ENCODE results near the gene FOXP4. TPM values are rescaled to one million over a fixed set of nuclear protein-coding genes. Genes with fewer than 3 reads are reported as not detected.
A peak's percentile ranks its signal among the peaks of the same experiment; 100 is the strongest.

Gene FOXP4
- total RNA-seq, 8 experiments from 2014 or later: 1.3 to 22.1 (median 12.8) TPM

DNA sequence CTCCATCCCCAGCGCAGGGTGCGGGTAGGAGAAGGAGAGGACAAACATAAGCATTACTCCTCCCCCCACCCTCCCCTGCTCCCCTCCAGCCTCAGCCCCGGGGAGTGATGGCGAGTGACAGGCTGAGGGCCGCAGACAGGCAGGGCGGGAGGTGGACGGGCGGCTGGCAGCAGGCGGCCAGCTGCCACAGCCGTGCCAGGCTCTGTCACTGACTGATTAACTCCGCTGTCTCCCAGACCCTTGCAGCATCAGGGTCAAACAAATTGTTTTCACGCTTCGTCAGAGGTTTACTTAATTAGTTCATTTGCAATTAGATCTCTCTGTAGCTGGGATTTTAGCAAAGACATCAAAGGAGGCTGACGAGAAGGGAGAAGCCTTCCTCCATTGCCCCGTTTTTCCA lies 41.9 kb downstream of the FOXP4 start:
- peaks cover 67 to 70% of the 10 kb centered on the region in 2 donors for H3K4me1 ChIP-seq (replicated peaks in 1 of 2)
- ATAC-seq (replicated peaks in 6 of 8): peak in 5 of 8 experiments; percentile 11 to 30 (median 18)
- H3K4me3 ChIP-seq: no peak overlapping the region
- H3K27ac ChIP-seq: peak overlapping the region; percentile 64 to 75
- in situ Hi-C loops (cut with MboI; ENCODE audit: low pct_unique_long_range_greater_than_20kb in 2 of 9, low sequenced_read_pairs in 9 of 9, unreplicated experiment in 9 of 9): loop anchor here in 7 of 9 experiments (25.0 kb wide), 4 partner anchors 126 to 226 kb away; no protein-coding TSS in a partner anchor
- 58 to 100% (median 84%) methylated on average over 1 to 9 of the region's 15 CpGs; no CpG with 5 or more reads in 3 of the 10 experiments for WGBS, 10 experiments

DNA sequence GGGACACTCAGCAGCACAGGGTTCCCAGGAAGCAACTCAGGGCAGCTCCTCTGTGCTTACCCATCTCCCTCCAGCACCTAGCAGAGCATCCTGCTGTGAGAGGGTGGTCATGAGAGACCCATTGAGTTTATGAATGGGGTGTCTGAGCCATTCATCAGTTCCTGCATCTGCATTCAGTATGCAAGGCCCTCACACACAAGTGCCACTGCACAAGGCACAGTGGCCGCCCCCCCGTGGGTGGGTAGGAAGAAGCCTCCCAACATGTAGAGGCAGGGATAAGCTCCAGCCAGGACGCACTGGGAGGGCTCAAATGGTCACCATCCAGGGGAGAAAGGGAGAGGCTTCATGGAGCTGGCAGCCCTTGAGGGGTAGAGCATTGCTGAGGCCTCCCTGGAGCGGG lies 43.0 kb downstream of the FOXP4 start:
- no peak overlapping the region for H3K27ac ChIP-seq
- H3K4me1 ChIP-seq (replicated peaks in 1 of 2): peaks cover 59 to 67% of the 10 kb centered on the region in 2 donors
- no peak overlapping the region for H3K4me3 ChIP-seq
- in situ Hi-C loops (cut with MboI; ENCODE audit: low pct_unique_long_range_greater_than_20kb in 2 of 9, low sequenced_read_pairs in 9 of 9, unreplicated experiment in 9 of 9): loop anchor here in 7 of 9 experiments (25.0 kb wide), 4 partner anchors 127 to 227 kb away; no protein-coding TSS in a partner anchor
- 80% methylated on average over 1 of the region's 4 CpGs; no CpG with 5 or more reads in 9 of the 10 experiments for WGBS, 10 experiments
- no peak for ATAC-seq (replicated peaks in 6 of 8)

DNA sequence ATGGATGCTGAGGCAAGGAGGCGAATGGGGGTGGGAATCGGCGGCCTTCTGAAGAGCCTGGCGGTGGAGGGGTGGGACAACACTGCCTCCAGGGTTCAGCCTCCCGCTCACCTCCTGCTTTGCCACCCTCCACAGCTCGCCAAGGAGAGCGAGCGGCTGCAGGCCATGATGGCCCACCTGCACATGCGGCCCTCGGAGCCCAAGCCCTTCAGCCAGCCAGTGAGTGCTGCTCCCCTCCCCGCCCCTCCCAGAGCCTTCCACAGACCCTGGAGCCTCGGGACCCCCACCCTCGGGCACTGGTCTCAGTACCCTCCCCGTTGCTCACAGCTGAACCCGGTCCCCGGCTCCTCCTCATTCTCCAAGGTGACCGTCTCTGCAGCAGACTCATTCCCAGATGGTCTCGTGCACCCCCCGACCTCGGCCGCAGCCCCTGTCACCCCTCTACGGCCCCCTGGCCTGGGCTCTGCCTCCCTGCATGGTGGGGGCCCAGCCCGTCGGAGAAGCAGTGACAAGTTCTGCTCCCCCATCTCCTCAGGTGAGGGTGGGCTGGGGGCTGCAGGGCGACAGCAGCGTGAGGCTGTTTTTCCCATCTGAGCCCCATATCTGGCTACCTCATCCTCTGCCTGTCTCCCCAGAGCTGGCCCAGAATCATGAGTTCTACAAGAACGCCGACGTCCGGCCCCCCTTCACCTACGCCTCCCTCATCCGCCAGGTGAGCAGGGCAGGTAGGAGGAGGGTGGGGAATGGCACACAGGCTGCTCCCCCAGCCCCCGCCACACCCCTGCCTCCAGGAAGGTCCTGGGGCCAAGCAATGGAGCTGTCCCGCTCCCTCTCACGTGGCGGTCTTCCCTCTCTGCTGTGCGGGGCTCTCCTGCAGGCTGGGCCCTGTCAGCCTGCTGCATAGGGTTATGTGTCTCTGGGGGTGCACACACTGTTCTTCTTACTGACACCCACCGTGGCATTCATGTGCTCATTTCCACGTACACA lies 43.7 kb downstream of the FOXP4 start:
- in situ Hi-C loops (cut with MboI; ENCODE audit: low pct_unique_long_range_greater_than_20kb in 2 of 9, low sequenced_read_pairs in 9 of 9, unreplicated experiment in 9 of 9): loop anchor here (10.0 to 25.0 kb wide), 7 partner anchors 128 to 228 kb away; no protein-coding TSS in a partner anchor
- no peak for ATAC-seq (replicated peaks in 6 of 8)
- H3K4me3 ChIP-seq: no peak overlapping the region
- H3K27ac ChIP-seq: no peak overlapping the region
- peaks cover 52 to 61% of the 10 kb centered on the region in 2 donors for H3K4me1 ChIP-seq (replicated peaks in 1 of 2)
- WGBS, 10 experiments: 69 to 100% (median 97%) methylated on average over 1 to 7 of the region's 39 CpGs; no CpG with 5 or more reads in 7 of the 10 experiments

DNA sequence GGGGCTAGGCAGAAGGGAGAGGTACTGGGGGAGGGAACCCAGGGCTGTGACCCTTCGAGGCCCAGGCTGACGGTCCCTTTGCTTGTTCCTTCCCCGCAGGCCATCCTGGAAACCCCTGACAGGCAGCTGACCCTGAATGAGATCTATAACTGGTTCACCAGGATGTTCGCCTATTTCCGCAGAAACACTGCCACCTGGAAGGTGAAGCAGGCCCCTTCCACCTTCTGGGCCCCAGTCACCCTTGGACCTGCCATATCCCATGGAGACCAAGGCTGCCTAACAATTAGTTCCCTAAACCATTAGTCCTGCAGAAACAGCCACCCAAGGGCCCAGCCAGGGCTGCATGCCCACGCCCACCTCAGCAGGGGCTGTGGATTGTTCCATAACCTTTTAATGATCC lies 44.9 kb downstream of the FOXP4 start:
- H3K4me3 ChIP-seq: no peak overlapping the region
- in situ Hi-C loops (cut with MboI; ENCODE audit: low pct_unique_long_range_greater_than_20kb in 2 of 9, low sequenced_read_pairs in 9 of 9, unreplicated experiment in 9 of 9): loop anchor here (10.0 to 25.0 kb wide), 7 partner anchors 129 to 229 kb away; no protein-coding TSS in a partner anchor
- ATAC-seq (replicated peaks in 6 of 8): no peak
- no peak overlapping the region for H3K27ac ChIP-seq
- WGBS, 10 experiments: 60 to 82% (median 75%) methylated on average over 1 to 4 of the region's 6 CpGs; no CpG with 5 or more reads in 7 of the 10 experiments
- H3K4me1 ChIP-seq (replicated peaks in 1 of 2): peaks cover 40 to 49% of the 10 kb centered on the region in 2 donors

DNA sequence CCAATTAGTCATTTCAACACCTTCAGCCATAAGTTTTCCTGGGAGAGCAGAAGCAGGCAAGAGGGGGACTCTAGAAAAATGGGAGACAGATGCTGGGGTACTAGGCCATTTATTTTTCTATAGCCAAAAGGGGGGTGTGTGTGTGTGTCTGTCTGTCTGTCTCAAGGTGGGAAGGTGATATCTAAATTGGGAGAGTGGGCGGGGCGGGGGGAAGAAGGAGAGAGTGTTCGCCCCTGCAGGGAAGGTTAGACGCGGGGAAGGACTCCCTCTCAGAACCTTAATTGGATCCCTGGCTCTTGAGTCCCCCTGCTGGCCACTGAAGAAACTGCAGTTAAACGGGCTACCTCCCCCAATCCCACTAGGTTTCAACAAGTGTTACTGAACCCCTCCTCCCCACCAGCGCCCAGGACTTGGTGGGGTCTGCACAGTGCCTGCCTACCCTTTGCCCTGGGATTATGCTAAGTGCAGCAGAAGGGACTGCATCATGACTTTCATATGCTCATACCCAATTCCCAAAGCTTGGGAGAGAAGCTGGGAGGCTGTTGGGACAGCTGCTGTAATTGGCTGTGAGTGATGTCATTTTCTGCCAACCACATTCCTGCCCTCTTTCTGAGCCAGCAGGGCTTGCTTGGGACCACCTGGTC lies 45.8 kb downstream of the FOXP4 start:
- Histone ChIP-seq H3K4me3 (no peak overlapping the region), H3K4me1 (replicated peaks in 1 of 2) (peaks cover 32 to 40% of the 10 kb centered on the region in 2 donors), H3K27ac (no peak overlapping the region)
- in situ Hi-C loops (cut with MboI; ENCODE audit: low pct_unique_long_range_greater_than_20kb in 2 of 9, low sequenced_read_pairs in 9 of 9, unreplicated experiment in 9 of 9): loop anchor here (10.0 to 25.0 kb wide), 7 partner anchors 130 to 230 kb away; no protein-coding TSS in a partner anchor
- ATAC-seq (replicated peaks in 6 of 8): peak; percentile 29 to 95 (median 54)
- WGBS, 10 experiments: 0% methylated on average over 1 to 2 of the region's 7 CpGs; no CpG with 5 or more reads in 8 of the 10 experiments

DNA sequence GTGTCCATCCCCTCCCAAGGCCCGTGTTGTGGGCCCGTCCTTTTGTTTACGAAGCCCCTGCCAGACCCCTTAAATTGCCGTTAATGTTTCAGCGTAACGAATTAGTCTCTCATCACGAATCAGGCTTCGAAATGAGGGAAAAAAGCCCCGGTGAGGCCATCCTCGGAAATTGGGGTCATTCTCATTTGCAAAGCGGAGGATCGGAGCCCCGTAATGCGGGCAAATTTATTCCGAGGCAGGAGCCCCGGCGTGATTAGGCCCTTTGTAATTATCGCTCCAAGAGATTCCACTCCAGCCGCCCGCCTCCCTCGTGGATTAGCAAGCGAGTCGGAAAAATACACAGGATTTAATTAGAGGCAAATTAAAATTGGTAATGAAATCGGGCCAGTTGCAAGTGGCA lies 47.2 kb downstream of the FOXP4 start:
- 65 to 100% (median 88%) methylated on average over 4 to 23 of the region's 24 CpGs; no CpG with 5 or more reads in 1 of the 10 experiments for WGBS, 10 experiments
- ATAC-seq (replicated peaks in 6 of 8): peak in 3 of 8 experiments; percentile 3 to 30 (median 21)
- in situ Hi-C loops (cut with MboI; ENCODE audit: low pct_unique_long_range_greater_than_20kb in 2 of 9, low sequenced_read_pairs in 9 of 9, unreplicated experiment in 9 of 9): loop anchor here (10.0 to 25.0 kb wide), 7 partner anchors 131 to 231 kb away; no protein-coding TSS in a partner anchor
- Histone ChIP-seq H3K4me1 (replicated peaks in 1 of 2) (peaks cover 18 to 26% of the 10 kb centered on the region in 2 donors), H3K4me3 (no peak overlapping the region), H3K27ac (no peak overlapping the region)

DNA sequence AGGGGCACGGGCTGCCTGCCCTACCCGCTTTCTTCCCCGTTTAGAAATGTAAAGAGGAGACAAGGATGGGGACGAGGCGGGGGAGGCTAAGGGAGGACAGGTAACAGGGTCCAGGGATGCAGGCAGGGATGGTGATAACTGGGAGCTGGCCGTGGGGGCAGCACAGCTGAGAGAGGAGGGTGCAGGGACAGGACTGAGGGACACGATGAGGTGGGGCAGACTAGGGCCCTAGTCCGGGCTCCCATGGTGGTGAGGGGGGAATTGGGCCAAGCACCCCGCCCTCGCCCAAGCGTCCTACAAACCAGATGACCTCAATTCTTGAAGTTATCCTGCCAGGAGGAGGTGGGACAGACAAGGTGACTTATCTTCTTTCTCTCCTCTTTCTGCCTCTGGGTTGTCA lies 47.7 kb downstream of the FOXP4 start:
- ATAC-seq (replicated peaks in 6 of 8): no peak
- H3K4me1 ChIP-seq (replicated peaks in 1 of 2): peaks cover 18 to 24% of the 10 kb centered on the region in 2 donors
- in situ Hi-C loops (cut with MboI; ENCODE audit: low pct_unique_long_range_greater_than_20kb in 2 of 9, low sequenced_read_pairs in 9 of 9, unreplicated experiment in 9 of 9): loop anchor here (10.0 to 25.0 kb wide), 7 partner anchors 132 to 232 kb away; no protein-coding TSS in a partner anchor
- 60 to 97% (median 85%) methylated on average over 1 to 7 of the region's 11 CpGs; no CpG with 5 or more reads in 3 of the 10 experiments for WGBS, 10 experiments
- H3K4me3 ChIP-seq: no peak overlapping the region
- no peak overlapping the region for H3K27ac ChIP-seq

DNA sequence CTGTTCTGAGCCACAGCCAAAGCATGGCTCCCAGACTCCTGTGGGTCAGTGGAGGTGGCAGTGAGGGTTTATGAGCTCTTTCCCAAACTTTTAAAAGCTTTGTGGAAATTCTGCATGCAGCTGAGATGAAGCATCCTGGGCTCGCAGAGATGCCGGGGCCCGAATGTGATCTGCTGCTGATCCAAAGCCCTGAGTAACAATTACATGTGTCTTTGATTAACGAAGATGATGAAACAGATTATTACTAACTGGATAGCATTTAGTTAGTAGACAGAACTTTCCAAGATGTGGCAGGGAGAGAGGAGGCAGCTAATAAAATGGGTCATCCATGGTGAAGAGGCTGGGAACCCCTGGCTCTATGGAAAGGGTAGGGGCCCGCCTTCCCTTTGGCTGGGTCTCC lies 48.1 kb downstream of the FOXP4 start:
- in situ Hi-C loops (cut with MboI; ENCODE audit: low pct_unique_long_range_greater_than_20kb in 2 of 9, low sequenced_read_pairs in 9 of 9, unreplicated experiment in 9 of 9): loop anchor here (10.0 to 25.0 kb wide), 7 partner anchors 132 to 232 kb away; no protein-coding TSS in a partner anchor
- Histone ChIP-seq H3K4me3 (no peak overlapping the region), H3K4me1 (replicated peaks in 1 of 2) (peaks cover 20 to 23% of the 10 kb centered on the region in 2 donors), H3K27ac (no peak overlapping the region)
- WGBS, 10 experiments: 0 to 98% (median 91%) methylated on average over 2 to 4 of the region's 5 CpGs; no CpG with 5 or more reads in 5 of the 10 experiments
- no peak for ATAC-seq (replicated peaks in 6 of 8)

DNA sequence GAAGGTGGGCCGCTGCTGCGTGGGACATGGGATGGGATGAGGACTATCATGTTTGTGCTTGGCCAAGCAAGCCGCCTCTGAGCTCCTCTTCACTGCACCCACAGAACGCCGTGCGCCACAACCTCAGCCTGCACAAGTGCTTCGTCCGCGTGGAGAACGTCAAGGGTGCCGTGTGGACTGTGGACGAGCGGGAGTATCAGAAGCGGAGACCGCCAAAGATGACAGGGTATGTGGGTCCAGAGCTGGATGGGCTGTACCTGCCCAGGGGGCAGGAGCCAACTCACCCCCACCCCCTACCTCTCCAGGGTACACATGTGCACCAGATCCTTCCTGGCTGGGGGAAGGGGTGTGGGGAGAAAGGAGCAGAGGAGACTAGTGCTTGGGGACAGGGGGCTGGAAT lies 48.6 kb downstream of the FOXP4 start:
- Histone ChIP-seq H3K4me1 (replicated peaks in 1 of 2) (peaks cover 19 to 28% of the 10 kb centered on the region in 2 donors), H3K27ac (no peak overlapping the region), H3K4me3 (no peak overlapping the region)
- WGBS, 10 experiments: 99% methylated on average over 12 of the region's 15 CpGs; no CpG with 5 or more reads in 9 of the 10 experiments
- ATAC-seq (replicated peaks in 6 of 8): no peak
- in situ Hi-C loops (cut with MboI; ENCODE audit: low pct_unique_long_range_greater_than_20kb in 2 of 9, low sequenced_read_pairs in 9 of 9, unreplicated experiment in 9 of 9): loop anchor here (10.0 to 25.0 kb wide), 7 partner anchors 132 to 232 kb away; no protein-coding TSS in a partner anchor

DNA sequence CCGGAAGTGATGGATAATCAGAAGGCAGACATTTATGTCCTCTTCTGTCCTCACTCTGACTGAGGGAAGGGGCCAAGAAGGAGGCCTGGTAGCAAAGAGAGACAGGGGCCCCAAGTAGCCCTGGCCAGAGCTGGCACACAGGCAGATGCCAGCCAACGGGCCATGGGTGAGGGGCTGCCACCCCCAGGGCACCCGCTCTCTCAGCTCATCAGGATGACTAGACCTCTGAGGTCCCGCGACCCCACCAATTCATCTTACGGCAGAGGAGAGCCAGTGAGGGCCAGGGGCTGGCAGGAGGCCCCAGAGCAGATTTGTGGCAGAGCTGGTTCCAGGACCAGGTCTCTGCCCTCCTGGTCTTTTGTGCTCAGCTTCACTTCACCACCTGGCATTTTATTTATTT lies 49.0 kb downstream of the FOXP4 start:
- no peak for ATAC-seq (replicated peaks in 6 of 8)
- no peak overlapping the region for H3K4me3 ChIP-seq
- WGBS, 10 experiments: 80 to 100% (median 92%) methylated on average over 1 to 5 of the region's 6 CpGs; no CpG with 5 or more reads in 5 of the 10 experiments
- peaks cover 20 to 32% of the 10 kb centered on the region in 2 donors for H3K4me1 ChIP-seq (replicated peaks in 1 of 2)
- H3K27ac ChIP-seq: no peak overlapping the region
- in situ Hi-C loops (cut with MboI; ENCODE audit: low pct_unique_long_range_greater_than_20kb in 2 of 9, low sequenced_read_pairs in 9 of 9, unreplicated experiment in 9 of 9): loop anchor here (10.0 to 25.0 kb wide), 7 partner anchors 133 to 233 kb away; no protein-coding TSS in a partner anchor

DNA sequence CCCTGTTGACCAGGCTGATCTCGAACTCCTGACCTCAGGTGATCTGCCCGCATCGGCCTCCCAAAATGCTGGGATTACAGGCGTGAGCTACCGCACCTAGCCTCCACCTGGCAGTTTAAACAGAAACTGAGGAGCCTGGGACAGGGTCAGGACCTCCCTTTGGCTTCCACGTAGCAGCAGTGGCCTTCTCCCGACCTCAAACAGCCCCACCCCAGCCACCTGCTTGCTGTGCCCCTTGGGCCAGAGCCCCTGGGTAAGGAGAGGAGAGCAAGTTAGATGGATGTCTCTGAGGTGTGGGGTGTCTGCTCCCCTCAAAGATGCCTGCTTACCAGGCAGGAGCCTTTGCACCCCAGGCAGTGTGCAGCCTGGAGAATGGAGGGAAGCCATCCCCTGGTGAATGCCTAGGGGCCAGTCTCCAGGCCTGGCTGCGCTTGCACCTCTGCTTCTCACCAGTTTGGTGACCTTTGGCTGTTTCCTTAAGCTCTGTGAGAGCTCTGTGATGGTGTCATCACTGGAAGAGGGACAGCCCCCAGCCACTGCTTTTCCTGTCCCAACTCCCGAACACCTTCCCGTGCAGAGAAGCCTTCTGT lies 50.0 kb downstream of the FOXP4 start:
- peaks cover 22 to 29% of the 10 kb centered on the region in 2 donors for H3K4me1 ChIP-seq (replicated peaks in 1 of 2)
- H3K27ac ChIP-seq: no peak overlapping the region
- no peak for ATAC-seq (replicated peaks in 6 of 8)
- H3K4me3 ChIP-seq: no peak overlapping the region
- 94 to 96% (median 96%) methylated on average over 3 to 7 of the region's 10 CpGs; no CpG with 5 or more reads in 7 of the 10 experiments for WGBS, 10 experiments
- in situ Hi-C loops (cut with MboI; ENCODE audit: low pct_unique_long_range_greater_than_20kb in 2 of 9, low sequenced_read_pairs in 9 of 9, unreplicated experiment in 9 of 9): loop anchor here (10.0 to 25.0 kb wide), 7 partner anchors 134 to 234 kb away; no protein-coding TSS in a partner anchor

DNA sequence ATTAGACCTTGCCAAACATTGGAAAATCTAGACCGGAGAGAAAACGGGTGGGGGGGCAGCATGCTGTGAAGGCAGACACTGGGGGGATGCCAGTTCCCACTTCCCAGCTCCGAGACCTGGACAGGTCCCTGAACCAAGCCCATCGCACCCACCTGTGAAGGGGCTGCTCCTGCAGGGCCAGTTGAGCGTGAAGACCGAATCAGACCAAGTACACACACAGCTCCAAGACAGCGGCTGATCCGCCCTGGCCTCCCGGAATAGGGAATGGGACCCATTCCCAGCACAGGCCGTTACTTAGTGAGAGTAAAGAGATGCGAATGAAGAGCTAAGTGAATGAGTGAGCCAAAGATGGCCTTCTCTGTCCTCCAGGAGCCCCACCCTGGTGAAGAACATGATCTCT lies 50.6 kb downstream of the FOXP4 start:
- in situ Hi-C loops (cut with MboI; ENCODE audit: low pct_unique_long_range_greater_than_20kb in 2 of 9, low sequenced_read_pairs in 9 of 9, unreplicated experiment in 9 of 9): loop anchor here (10.0 to 25.0 kb wide), 7 partner anchors 135 to 235 kb away; no protein-coding TSS in a partner anchor
- Histone ChIP-seq H3K27ac (no peak overlapping the region), H3K4me3 (no peak overlapping the region), H3K4me1 (replicated peaks in 1 of 2) (peaks cover 17 to 23% of the 10 kb centered on the region in 2 donors)
- 40 to 100% (median 84%) methylated on average over 1 to 5 of the region's 11 CpGs; no CpG with 5 or more reads in 4 of the 10 experiments for WGBS, 10 experiments
- ATAC-seq (replicated peaks in 6 of 8): peak in 2 of 8 experiments; percentile 28 to 65
